OCI-M2 (cell line): ENCODE data around the gene GPR82.
"Not testable (repeated sequence)": the region's sequence is repeated elsewhere in the genome, so short reads cannot be mapped to it uniquely, and the experiment has no call there.

Experiments
- DNase-seq: peaks from one replicate; lab custom pipeline; 2025; ENCODE audit not compliant: unreplicated experiment; lab: John Stamatoyannopoulos, UW

Gene GPR82, protein sequence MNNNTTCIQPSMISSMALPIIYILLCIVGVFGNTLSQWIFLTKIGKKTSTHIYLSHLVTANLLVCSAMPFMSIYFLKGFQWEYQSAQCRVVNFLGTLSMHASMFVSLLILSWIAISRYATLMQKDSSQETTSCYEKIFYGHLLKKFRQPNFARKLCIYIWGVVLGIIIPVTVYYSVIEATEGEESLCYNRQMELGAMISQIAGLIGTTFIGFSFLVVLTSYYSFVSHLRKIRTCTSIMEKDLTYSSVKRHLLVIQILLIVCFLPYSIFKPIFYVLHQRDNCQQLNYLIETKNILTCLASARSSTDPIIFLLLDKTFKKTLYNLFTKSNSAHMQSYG

DNA sequence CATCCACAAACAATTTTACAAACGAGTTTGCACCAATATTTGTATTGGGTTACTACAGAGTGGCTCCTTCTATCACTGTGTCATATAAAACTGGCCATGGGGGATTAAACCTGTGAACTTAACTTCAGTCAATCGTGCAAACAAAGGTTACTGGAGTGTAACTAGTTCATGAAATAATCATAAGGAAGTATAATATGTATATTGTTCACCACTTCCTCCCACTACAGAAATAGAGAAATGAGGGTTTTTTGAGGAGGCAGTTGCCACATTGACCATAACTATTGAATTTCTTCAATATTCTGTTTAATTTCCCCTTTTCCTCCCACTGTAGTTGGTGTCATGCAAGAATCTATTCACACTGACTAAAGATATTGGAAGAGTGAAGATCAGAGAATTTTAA, at the start of gene GPR82:
Gene GPR82, plus strand, starts transcription at position 356 of the 400 bp plus-strand sequence. CDS start 2,846 bp downstream, outside the sequence.
- no peak for DNase-seq

DNA sequence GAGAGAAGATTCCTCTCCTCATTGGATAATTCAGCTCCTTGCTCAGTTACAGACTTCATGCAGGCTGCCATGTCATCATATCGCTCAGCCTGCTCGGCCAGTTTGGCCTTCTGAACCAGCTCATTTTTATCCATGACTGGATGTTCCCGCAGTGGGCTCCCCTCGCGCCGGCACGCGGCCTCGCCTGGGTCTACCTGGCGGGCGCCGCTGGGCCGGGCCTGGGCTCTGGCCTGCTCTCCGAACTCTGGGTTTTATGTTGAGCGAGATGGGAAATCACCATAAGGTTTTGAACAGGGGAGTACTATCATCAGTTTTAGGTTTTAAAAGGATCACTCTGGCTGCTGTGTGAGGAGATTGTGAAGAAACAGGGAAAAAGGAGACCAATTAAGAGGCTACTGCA, 47.6 kb upstream of the GPR82 start:
- DNase-seq: not testable (repeated sequence)

DNA sequence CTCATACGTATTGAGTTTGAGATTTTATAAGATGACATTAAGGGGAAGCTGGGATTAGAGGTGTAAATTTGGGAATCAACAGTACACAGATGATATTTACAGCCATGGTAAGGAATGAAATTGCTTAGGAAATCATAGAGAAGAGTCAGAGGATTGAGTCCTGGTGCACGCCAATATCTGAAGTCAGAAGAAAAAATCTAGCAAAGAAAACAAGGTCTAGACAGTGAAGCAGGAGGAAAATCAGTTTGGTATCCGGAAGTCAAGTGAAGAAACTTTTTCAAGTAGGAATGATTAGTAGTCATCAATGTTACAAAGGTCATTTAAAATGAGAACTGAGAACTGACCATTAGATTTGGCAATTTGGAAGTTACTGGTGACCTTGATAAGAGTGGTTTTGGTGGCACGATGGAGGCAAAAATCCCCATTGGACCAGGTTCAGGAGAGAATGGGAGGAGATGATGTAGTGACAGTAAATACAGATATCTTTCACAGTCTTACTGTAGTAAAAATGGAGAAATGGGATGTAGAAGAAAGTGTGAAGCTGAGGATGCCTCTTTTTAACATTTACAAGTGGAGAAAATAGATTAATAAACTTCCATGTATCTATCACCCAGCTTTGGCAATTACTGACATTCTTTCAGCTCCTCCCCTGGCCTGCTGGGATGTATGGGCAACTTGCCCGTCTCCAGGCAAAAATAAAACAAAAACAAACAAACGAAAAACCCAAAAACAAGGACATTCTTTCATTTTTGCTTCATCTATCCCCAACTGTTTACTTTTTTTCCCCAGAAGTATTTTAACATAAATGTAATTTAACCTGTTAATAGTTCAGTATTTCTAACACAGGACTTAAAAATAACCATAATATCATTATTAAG, 46.6 kb upstream of the GPR82 start:
- no peak for DNase-seq

DNA sequence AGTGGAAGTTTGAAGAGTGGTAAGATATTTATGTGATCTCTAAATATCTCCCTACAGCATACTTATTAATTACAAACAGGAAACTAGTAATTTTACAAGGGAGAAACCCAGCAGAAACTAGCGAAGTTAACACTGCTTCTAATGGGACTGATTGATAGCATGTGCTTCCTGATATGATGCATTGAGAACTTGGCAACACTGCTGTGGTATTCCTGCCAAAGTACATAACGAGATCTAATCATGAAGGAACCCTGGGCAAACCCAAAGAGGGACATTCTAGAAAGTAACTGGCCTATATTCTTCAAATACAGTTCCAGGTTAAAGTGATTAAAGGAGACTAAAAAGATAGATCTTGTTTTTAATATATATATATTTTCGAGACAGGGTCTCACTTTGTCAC, 39.8 kb upstream of the GPR82 start:
- no peak for DNase-seq

DNA sequence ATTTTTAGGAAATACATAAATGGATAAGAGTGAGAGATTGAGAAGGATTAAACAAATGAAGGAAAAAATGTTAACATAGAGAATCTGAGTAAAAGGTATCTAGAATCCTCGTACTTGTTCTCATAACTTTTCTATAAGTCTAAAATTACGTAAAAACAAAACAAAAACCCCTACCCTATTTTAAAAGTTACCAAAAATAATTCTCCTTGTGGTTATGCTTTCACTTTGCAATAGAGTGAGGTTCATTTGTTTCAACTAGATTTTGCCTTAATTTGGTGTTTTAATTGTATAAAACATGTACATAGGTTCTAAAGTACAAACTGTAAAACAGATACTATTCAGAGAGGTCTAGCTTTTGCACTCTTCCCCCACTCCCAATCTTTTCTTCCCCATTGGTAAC, 39.0 kb upstream of the GPR82 start:
- no peak for DNase-seq

DNA sequence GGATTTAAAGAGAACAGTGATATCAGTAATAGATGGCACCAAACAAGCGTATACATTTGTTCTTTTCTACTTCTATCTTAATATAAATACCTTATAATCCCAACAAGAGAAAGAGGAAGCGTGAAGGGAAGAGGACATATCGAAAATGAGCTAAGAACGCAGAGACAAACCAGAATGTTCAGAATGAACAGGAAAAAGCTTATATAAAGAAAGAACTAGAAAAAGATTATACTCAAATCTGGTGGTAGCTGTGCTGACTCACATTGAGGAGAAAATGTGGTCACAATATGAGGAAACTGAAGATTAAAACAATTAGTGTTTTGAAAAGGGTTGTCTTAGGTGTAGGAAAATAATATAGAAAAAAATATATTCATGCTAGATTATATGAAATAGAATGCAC, 37.2 kb upstream of the GPR82 start:
- DNase-seq: no peak

DNA sequence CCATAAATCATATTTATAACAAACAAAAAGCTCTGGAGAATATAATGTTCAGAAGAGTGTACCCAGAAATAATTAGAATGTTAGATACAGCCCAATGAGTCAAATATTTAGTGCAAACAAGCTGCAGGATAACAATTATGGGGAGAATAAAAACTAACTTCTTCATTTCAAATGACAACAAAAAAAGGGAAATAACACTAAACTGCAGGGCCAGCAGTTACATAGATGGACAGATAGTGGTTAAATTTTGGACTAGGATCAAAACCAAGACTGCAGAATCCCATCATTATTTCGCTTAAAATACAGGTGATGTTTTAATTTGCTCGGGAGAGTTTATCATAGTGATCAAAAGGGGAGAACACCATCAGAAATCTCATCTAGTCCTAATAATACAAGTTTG, 35.8 kb upstream of the GPR82 start:
- no peak for DNase-seq

DNA sequence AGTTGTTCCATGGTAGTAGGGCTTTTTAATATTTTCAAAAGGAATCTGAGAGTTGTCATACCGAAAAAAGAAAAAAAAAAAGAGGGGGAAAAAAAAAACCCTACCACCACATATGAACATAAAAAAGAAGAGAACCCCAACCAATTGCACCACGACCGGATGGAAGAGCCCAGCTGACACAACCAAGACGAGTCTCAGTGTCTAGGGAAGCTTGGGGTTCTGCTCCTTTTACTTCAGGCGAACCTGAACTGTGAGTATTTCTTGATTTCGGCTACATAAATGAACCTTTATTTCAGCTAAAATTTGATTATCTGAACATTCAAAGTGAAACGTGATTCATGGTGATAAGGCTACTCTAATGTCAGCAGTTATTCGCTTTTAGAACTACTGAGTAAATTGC, 35.1 kb upstream of the GPR82 start, which contains the start of gene GPR34:
Gene GPR34, plus strand, starts transcription at position 139 of the 400 bp plus-strand sequence. CDS start 6,661 bp downstream, outside the sequence.
- no peak for DNase-seq

DNA sequence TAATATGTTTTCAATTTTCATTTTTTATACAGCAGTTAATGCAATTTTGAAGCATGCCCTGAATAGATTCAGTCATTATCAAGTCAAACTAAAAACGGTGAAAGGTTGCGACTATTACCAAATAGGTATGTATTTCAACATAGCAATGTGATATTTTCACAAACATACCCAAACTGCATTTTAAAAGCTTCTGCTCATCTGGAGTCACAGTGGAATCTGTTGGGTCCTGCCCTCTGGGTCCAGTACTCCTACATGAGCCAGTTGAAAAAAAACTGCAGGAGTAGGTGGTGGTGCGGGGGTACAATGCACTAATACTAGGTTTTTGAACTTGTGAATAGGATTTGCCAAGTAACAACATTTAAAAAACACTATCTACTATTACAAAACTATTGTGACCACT, 34.3 kb upstream of the GPR82 start:
- DNase-seq: no peak

DNA sequence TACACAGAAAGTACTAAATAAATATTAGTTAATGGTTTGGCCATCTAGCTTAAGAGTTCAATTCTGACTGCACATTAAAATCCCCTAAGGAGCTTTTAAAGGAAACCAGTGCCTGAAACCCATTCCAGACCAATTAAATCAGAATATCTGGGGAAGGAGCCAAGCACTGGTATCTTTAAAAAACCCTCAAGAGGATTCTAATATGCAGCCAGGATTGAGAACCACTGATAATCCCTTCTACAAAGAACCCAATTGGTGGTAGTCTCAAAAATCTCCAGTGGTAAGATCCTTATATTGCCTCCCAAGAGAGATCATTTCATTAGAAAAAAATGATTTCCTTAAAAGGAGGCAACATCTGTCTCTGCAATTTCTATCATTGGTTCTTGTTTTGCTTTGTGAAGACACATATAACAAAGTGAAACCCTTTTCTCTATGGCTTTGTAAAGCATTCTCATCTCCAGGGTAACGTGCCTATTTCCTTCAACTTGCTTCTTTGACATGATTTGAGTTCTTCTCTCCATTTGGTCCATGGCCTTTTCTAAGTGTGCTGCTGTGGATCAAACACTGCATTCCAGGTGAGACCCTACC, 31.7 kb upstream of the GPR82 start:
- DNase-seq: no peak

DNA sequence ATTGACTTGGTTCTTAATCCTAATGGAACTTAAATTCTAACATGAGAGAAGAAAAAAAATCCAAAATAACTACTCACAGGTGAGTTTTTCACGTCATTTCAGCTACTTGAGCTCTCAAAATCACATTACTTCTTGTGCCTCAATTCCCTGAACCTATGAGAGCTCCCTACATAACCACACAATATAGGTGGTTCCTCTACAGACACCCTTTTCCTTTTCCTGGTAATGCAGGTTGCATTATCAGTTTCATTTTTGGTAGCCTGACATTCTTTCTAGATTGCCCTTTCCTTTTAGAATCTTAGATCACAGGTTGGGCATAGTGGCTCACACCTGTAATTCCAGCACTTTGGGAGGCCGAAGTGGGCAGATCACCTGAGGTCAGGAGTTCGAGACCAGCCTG, 31.0 kb upstream of the GPR82 start:
- no peak for DNase-seq

DNA sequence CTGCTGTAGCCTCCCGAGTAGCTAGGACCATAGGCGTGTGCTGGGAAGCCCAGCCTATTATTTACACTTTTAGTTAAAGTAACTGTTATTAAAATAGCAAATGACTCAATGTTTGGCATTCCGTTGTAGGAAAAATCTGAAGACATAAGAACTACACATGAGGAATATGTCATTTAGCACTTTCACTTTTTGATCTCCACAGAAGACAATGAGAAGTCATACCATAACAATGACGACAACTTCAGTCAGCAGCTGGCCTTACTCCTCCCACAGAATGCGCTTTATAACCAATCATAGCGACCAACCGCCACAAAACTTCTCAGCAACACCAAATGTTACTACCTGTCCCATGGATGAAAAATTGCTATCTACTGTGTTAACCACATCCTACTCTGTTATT, 28.6 kb upstream of the GPR82 start:
- DNase-seq: no peak

DNA sequence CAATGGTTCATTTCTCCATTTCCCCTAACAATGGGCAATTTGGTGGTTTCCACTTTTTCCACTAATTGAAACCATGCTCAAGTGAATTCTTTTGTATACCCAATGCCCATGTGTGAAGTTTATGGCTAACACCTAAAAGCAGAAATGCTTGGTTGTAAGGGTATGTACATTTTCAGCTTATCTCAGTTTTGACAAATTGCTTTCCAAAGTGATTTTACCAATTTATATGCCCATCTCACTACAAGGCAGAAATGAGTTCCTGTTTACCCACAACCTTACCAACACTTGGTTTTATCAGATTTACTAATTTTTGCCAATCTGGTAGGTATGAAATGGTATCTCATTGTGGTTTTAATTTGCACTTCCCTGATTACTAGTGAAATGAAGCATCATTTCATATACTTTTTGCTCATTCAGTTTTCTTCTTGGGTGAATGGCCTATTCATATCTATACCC, 20.4 kb upstream of the GPR82 start:
- no peak for DNase-seq

DNA sequence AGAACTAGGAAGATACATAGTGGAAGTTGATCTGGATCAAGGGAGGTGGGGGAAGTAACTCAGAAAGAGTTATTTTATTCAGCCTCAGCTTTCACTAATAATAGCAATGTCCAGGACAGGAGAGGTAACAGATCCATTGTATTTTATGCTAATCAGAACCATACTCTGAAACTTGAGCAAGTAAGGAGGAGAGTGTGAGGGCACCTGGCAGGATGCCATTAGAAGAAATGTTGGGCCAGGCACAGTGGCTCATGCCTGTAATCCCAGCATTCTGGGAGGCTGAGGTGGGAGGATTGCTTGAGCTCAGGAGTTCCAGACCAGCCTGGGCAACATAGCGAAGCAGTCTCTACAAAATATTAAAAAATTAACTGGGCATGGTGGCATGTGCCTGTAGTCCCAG, 18.9 kb upstream of the GPR82 start:
- DNase-seq: no peak

DNA sequence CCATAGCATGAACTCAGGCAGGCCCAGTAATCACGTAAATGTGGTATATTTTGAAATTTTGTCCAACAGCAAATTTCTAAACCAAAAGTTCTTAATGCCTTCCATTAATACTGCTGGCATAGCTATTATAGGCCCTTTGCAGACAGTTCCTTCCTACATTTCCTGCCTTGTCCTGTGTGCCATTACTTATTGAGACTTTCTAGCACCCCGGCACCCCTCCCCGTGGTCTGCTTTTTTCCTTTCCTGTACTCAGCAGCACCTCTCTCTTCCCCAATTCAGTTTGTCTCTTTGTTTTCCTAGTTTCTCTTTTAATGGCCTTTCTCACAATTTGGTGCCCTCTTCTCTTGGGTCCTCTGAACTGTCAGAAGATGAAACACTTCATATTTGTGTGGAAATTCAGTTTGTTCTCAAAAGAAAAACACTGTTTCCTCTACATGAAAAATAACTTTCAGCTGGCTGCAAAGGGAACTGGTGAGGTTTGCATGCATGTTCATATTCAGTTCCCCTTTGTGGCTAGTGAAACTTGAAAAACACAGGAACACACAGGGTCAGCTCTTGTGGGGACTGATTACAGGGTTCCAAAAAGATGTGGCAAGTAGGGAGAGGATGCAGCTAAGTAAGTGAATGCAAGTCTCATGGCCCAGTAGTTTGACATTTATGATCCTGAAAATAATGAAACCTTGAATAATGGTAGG, 18.2 kb upstream of the GPR82 start:
- no peak for DNase-seq

DNA sequence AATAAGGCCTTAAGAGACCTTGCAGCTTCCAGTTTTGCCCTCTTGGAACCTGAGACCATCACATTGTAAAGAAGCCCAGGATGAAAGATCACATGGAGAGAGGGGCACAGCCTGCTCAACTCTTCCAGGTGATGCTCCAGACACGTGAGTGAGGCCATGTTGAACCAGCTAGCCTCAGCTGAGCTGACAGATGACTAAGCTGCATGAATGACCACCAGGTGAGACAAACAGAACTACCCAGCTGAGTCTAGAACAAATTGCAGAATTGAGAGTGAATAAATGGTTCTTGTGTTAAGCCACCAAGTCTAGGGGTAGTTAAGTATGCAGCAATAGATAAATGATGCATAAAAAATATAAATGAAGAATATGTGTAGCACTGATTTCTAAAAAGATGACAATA, 16.8 kb upstream of the GPR82 start:
- no peak for DNase-seq

DNA sequence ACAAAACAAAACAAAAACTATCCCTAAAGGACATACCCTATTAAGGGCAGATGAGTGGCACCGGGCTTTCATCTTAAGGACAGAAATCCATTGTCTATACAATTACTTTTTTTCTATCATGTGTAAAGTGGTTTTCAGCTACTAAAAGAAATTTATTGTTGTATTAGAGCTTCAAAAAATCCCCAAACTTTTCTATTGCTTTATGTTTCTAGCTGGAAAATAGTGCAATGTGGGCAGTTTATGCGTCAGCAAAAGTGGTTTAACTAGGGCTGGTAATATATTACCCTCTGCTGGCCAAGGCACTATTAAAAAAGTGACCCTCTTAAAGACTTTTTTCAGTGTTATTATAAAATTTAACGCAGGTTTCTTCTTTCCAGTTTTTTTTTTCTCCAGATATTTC, 15.5 kb upstream of the GPR82 start:
- DNase-seq: no peak

DNA sequence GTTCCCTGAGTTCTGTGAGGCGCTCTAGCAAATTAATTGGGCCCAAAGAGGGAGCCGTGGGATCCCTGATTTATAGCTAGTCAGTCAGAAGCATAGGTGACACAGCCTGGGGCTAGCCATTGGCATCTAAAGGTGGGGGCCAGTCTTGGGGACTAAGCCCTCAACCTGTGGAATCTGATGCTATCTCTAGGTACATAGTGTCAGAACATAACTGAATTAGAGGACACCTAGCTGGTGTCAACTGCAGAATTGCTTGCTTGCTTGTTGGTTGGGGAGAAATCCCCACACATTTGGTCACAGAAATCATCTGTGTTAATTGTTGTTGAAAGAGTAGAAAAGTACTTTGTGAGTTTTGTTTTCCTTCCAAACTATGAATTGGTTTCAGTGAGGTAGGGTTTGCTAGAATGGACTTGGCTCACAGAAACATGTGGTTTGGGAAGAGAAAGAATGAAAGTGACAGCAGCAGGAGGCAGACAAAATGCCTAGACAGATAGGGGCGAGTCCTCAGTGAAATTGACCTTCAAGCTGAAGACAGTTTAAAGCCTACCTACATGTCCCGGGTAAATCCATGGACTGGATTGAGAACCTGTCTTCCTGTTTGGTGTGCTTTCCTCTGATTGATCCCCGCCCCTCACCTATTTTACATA, 12.8 kb upstream of the GPR82 start:
- no peak for DNase-seq

DNA sequence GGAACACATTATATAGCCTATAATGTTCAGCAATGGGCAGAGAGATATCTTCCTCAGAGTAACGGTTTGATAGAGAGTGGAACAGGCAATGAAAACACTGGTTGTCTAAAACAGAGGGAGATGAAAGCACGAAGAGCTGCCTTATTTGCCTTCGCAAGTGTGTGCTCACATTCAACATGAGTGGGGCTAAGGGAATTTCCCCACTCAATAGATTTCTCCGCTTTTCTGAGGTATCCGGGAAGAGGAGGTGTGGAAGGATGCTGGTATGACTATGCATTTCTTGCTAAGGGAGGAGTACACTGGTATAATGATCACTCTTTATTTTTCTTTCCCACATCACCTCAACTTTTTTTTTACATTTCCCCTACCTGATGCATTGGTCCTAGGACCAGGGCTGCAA, 7.8 kb upstream of the GPR82 start:
- DNase-seq: no peak

DNA sequence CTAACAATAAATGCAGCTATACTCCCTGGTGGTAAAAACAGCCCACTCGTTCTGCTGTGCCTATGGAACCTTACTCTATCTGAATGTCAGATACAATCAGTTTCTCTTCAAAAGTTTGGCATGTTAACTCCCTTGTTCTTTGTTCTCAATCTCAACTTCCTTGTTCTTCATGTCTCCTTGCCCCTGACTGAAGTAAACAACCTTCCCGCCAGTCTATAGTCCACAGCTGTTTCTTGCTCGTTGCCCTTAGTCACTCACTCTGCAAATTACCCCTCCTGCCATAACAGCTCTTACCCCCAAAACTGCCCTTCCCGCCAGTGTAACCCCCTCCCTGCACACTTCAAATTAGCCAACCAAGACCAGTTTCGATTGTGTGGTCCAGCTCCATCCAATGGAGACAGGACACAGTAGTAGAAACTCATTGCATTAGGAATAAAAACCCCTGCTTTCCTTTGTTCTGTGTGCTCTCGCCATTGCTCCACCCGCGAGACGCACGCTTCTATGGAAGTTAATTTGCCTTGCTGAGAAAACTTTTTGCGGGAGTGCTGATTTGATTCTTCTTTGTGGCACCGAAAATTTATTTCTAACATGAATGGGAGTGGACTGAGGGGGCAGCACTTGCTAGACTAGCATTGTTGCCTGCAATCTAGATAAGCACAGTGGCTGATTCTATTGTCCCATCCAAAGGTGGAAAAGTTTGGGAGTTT, 7.1 kb upstream of the GPR82 start:
- DNase-seq: no peak
